ENCODE results near the gene CARD14.

DNA sequence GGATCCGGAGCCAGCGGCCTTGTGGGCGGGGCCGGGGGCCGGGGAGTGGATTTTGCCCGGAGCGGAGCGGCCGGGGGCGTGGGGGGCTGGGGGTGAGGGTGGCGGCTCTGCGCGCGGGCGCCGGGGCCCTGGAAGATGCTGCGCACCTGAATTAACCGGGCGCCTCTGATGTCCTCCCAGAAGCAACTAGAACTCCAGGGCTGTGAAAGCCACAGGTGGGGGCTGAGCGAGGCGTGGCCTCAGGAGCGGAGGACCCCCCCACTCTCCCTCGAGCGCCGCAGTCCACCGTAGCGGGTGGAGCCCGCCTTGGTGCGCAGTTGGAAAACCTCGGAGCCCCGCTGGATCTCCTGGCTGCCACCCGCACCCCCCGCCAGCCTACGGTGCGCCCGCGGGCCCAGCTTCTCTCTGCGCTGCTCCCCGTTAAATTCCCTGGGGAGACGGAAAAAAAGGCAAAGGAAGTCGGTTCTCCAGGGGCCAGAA is 50.9 kb downstream of the CARD14 start:
- TF ChIP-seq, protein P1, sequence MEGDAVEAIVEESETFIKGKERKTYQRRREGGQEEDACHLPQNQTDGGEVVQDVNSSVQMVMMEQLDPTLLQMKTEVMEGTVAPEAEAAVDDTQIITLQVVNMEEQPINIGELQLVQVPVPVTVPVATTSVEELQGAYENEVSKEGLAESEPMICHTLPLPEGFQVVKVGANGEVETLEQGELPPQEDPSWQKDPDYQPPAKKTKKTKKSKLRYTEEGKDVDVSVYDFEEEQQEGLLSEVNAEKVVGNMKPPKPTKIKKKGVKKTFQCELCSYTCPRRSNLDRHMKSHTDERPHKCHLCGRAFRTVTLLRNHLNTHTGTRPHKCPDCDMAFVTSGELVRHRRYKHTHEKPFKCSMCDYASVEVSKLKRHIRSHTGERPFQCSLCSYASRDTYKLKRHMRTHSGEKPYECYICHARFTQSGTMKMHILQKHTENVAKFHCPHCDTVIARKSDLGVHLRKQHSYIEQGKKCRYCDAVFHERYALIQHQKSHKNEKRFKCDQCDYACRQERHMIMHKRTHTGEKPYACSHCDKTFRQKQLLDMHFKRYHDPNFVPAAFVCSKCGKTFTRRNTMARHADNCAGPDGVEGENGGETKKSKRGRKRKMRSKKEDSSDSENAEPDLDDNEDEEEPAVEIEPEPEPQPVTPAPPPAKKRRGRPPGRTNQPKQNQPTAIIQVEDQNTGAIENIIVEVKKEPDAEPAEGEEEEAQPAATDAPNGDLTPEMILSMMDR (IDR thresholded peaks at IDR 0.05), result no peak
- no peak for TF ChIP-seq POLR2AphosphoS5 (IDR thresholded peaks at IDR 0.05; ENCODE audit: low read depth, low read length)
- no peak for TF ChIP-seq TCF7L2 (IDR thresholded peaks at IDR 0.05; ENCODE audit: low read depth, low read length)
- TF ChIP-seq, protein P2, sequence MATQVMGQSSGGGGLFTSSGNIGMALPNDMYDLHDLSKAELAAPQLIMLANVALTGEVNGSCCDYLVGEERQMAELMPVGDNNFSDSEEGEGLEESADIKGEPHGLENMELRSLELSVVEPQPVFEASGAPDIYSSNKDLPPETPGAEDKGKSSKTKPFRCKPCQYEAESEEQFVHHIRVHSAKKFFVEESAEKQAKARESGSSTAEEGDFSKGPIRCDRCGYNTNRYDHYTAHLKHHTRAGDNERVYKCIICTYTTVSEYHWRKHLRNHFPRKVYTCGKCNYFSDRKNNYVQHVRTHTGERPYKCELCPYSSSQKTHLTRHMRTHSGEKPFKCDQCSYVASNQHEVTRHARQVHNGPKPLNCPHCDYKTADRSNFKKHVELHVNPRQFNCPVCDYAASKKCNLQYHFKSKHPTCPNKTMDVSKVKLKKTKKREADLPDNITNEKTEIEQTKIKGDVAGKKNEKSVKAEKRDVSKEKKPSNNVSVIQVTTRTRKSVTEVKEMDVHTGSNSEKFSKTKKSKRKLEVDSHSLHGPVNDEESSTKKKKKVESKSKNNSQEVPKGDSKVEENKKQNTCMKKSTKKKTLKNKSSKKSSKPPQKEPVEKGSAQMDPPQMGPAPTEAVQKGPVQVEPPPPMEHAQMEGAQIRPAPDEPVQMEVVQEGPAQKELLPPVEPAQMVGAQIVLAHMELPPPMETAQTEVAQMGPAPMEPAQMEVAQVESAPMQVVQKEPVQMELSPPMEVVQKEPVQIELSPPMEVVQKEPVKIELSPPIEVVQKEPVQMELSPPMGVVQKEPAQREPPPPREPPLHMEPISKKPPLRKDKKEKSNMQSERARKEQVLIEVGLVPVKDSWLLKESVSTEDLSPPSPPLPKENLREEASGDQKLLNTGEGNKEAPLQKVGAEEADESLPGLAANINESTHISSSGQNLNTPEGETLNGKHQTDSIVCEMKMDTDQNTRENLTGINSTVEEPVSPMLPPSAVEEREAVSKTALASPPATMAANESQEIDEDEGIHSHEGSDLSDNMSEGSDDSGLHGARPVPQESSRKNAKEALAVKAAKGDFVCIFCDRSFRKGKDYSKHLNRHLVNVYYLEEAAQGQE (IDR thresholded peaks at IDR 0.05; ENCODE audit: insufficient read depth in 1 of 2, low read depth in 2 of 2, low read length in 1 of 2), result no peak
